Nucleus accumbens (tissue), 56 donors: ENCODE results near the gene PCSK6.

Experiments used
- DNase-seq, 56 donors: peaks; one replicate each; lab custom pipeline; 2025; lab: John Stamatoyannopoulos, UW

Gene PCSK6

GRCh38 chr15:101275018-101275417, 214.5 kb downstream of the PCSK6 start:
- DNase-seq, result no peak

- DNase-seq, result no peak
Observed at GRCh38 chr15:101273534-101273933, 216.0 kb downstream of the PCSK6 start.

GRCh38 chr15:101272584-101272983, 216.9 kb downstream of the PCSK6 start:
- DNase-seq, result no peak

- DNase-seq, result no peak
Observed at GRCh38 chr15:101269479-101270223, 219.9 kb downstream of the PCSK6 start.

- peak in 42 of 56 donors; percentile 20 to 84 (median 54) for DNase-seq
Observed at GRCh38 chr15:101267320-101268104, 222.0 kb downstream of the PCSK6 start.

- no peak for DNase-seq
Observed at GRCh38 chr15:101266787-101267186, 222.7 kb downstream of the PCSK6 start.

GRCh38 chr15:101266034-101266433, 223.5 kb downstream of the PCSK6 start:
- DNase-seq, result no peak

GRCh38 chr15:101264911-101265641, 224.4 kb downstream of the PCSK6 start:
- no peak for DNase-seq

GRCh38 chr15:101264011-101264410, 225.5 kb downstream of the PCSK6 start:
- DNase-seq, result no peak

- no peak for DNase-seq
Observed at GRCh38 chr15:101262551-101262950, 227.0 kb downstream of the PCSK6 start.

- peak in 36 of 56 donors; percentile 2 to 81 (median 27) for DNase-seq
Observed at GRCh38 chr15:101258238-101259144, 231.0 kb downstream of the PCSK6 start.

- no peak for DNase-seq
Observed at GRCh38 chr15:101256757-101257156, 232.8 kb downstream of the PCSK6 start.

GRCh38 chr15:101255615-101256241, 233.8 kb downstream of the PCSK6 start:
- DNase-seq, result no peak

GRCh38 chr15:101255051-101255395, 234.5 kb downstream of the PCSK6 start:
- no peak for DNase-seq

GRCh38 chr15:101254157-101255050, 235.1 kb downstream of the PCSK6 start:
- no peak for DNase-seq
